Spleen (tissue), 11 donors: Measurements from ENCODE around the gene SLC34A1. TPM values are rescaled to one million over a fixed set of nuclear protein-coding genes. Genes with fewer than 3 reads are reported as not detected.

ENCODE experiments used
- DNase-seq: peaks from one replicate; pipeline ENCODE4 v3.0.0-alpha.2; 2020
- H3K27ac ChIP-seq, 8 donors: fragments of 200-600 bp; sonication (generic) in 7 of 8; 1 replicate in 4 of 8; 2 replicates in 4 of 8; pipeline versions ENCODE4 v1.5.0 to v1.8.0; 2016 to 2021; ENCODE audit warnings: inconsistent platforms in 4 of 8, mild to moderate bottlenecking in 4 of 8, moderate library complexity in 1 of 8
- H3K27me3 ChIP-seq, 7 donors: fragments of 200-600 bp; sonication (generic) in 6 of 7; replicated peaks in 1 of 7; 1 replicate in 4 of 7; 2 replicates in 3 of 7; pipeline versions ENCODE4 v1.5.0 to v1.8.0; 2016 to 2021; ENCODE audit warnings: inconsistent platforms in 3 of 7, mild to moderate bottlenecking in 1 of 7
- H3K36me3 ChIP-seq, 6 donors: fragments of 200-600 bp; sonication (generic) in 5 of 6; 1 replicate in 4 of 6; 2 replicates in 2 of 6; pipeline versions ENCODE4 v1.5.0 to v1.8.0; 2016 to 2021; ENCODE audit warnings: inconsistent platforms in 2 of 6
- H3K4me1 ChIP-seq, 6 donors: fragments of 200-600 bp; sonication (generic) in 5 of 6; 1 replicate in 3 of 6; 2 replicates in 3 of 6; pipeline versions ENCODE4 v1.5.0 to v1.8.0; 2016 to 2021; ENCODE audit warnings: inconsistent platforms in 3 of 6
- H3K4me3 ChIP-seq, 8 donors: fragments of 200-600 bp; sonication (generic) in 7 of 8; 1 replicate in 4 of 8; 2 replicates in 4 of 8; pipeline versions ENCODE4 v1.5.0 to v1.8.0; 2016 to 2021; ENCODE audit warnings: inconsistent platforms in 4 of 8, mild to moderate bottlenecking in 4 of 8, moderate library complexity in 2 of 8
- H3K9me3 ChIP-seq, 8 donors: fragments of 200-600 bp; sonication (generic) in 7 of 8; 1 replicate in 4 of 8; 2 replicates in 4 of 8; pipeline versions ENCODE4 v1.5.0 to v1.8.0; 2016 to 2021; ENCODE audit warnings: inconsistent platforms in 4 of 8
- POLR2A ChIP-seq, 3 donors: fragments of 450-650 bp; IDR thresholded peaks; one replicate each; pipeline ENCODE4 v1.5.1; 2017; ENCODE audit warnings: antibody characterized with exemption in 3 of 3, mild to moderate bottlenecking in 1 of 3
- POLR2AphosphoS5 ChIP-seq, 3 donors: sonication (generic); formaldehyde crosslinking; IDR thresholded peaks; one replicate each; pipeline ENCODE4 v1.5.1; 2017; ENCODE audit warnings: antibody characterized with exemption in 3 of 3
- WGBS, 5 donors: extraction: QIAGEN DNeasy Blood & Tissue Kit in 3 of 5; methylation state at CpG; one replicate each; pipeline versions ENCODE4 v1.1.5 to v1.1.7; 2013 to 2018; 5-methylcytosine and 5-hydroxymethylcytosine counted together
- intact Hi-C: fragments of 100-400 bp; cut with DNase I; formaldehyde crosslinking; loops from one replicate; pipeline ENCODE4 v1.15.0; 2023; ENCODE audit warnings: low total_unique reads
- polyA plus RNA-seq, 3 donors: library from polyadenylated mRNA; stranded (reverse); fragments of 200-250 nt; gene quantifications; one replicate each; pipeline ENCODE4 v1.2.1, GENCODE V29; 2013
- total RNA-seq, 7 donors: library from RNA; depleted of rRNA in 3 of 7; stranded (reverse); fragments of >200 nt in 3 of 7; fragmentation: NEBNext Ultra II Directional in 4 of 7; extraction: Animal tissue kit (Norgen Biotek cat#: 25700) in 4 of 7; gene quantifications; one replicate each; pipeline versions ENCODE4 v1.1.0 to v1.2.1, GENCODE V29; 2016 to 2021
- TF ChIP-seq, protein P1 (sequence below), 11 experiments: fragments of 200-600 bp in 7 of 11; fragments of 450-650 bp in 4 of 11; sonication (generic) in 4 of 11; IDR thresholded peaks in 8 of 11; conservative IDR thresholded peaks in 3 of 11; 1 replicate in 7 of 11; 2 replicates in 4 of 11; pipeline versions ENCODE4 v1.4.0 to v1.8.0; 2016 to 2021; ENCODE audit warnings: antibody characterized with exemption in 11 of 11, inconsistent platforms in 4 of 11, mild to moderate bottlenecking in 1 of 11
- donor health status: healthy with polysubstance abuse.
- donor health status: DM: no; HTN: no; CAD: no; lungs with moderate emphysema.
- donor health status: DM: no; HTN: no; CAD: no.
- donor health status: Bipolar disorder and iron deficiency.
- donor health status: healthy.
- donor health status: DM: no; HTN: no; CAD: no.
- donor health status: DM: yes; HTN: yes; CAD: no.

The SLC34A1 gene
- total and polyA plus RNA-seq, 10 donors = 0.02 to 0.77 (median 0.14) TPM; not detected in 3

DNA sequence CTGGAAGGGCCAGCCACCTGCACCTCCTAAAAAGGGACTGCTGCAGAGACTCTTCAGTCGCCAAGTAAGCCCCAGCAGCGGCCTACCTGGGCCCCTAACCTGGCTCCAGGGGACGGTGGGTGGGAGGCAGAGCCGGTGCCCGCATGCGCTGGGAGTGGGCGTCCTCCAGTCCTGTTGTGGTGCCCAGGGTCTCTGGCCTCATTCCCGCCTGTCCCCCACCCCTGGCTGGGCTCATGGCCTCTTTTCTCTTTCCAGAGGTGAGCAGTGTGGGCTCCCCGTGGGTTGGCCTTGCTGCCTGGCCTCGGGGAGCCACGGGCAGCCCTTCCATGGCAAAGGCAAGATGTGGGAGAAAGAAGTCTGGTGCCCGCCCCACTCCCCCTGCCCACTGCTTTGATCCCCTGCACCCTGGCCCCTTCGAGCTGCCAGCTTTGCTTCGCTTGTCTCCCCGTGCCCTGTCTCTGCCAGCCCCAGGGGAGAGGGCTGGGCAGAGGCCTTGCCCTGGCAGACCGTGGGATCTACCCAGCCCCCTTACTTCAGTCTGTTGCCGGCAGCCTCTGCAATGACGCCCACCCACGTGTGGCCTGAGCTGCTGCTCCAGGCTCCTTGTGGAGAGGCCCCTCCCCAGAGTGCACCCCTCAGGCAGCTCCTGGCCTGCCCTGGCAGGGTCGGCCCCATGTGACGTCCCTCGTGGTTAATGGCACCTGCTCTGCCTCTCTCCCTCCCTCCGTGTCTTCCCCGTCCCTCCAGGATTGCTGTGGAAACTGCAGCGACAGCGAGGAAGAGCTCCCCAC lies 57.0 kb downstream of the SLC34A1 start:
- no peaks in the 10 kb centered on the region for H3K9me3 ChIP-seq
- TF ChIP-seq POLR2AphosphoS5 (IDR thresholded peaks at IDR 0.05) (peak in 1 of 3 donors; percentile 51), POLR2A (IDR thresholded peaks at IDR 0.05) (no peak)
- TF ChIP-seq, protein P1, sequence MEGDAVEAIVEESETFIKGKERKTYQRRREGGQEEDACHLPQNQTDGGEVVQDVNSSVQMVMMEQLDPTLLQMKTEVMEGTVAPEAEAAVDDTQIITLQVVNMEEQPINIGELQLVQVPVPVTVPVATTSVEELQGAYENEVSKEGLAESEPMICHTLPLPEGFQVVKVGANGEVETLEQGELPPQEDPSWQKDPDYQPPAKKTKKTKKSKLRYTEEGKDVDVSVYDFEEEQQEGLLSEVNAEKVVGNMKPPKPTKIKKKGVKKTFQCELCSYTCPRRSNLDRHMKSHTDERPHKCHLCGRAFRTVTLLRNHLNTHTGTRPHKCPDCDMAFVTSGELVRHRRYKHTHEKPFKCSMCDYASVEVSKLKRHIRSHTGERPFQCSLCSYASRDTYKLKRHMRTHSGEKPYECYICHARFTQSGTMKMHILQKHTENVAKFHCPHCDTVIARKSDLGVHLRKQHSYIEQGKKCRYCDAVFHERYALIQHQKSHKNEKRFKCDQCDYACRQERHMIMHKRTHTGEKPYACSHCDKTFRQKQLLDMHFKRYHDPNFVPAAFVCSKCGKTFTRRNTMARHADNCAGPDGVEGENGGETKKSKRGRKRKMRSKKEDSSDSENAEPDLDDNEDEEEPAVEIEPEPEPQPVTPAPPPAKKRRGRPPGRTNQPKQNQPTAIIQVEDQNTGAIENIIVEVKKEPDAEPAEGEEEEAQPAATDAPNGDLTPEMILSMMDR (IDR thresholded peaks at IDR 0.05 in 8 of 11, conservative IDR thresholded peaks at IDR 0.05 in 3 of 11) = no peak
- H3K36me3 ChIP-seq = peaks cover 9 to 81% (median 67%) of the 10 kb centered on the region in 6 donors
- H3K4me1 ChIP-seq = peaks cover 3 to 97% (median 34%) of the 10 kb centered on the region in 6 donors
- no peaks in the 10 kb centered on the region for H3K27me3 ChIP-seq
- 87 to 91% (median 89%) methylated on average over 19 to 26 of the region's 26 CpGs for WGBS, 5 donors
- H3K27ac ChIP-seq = peak overlapping the region in 3 of 8 donors; percentile 26 to 36 (median 28)
- H3K4me3 ChIP-seq = no peak overlapping the region
- intact Hi-C loops = no loop called here
- peak; percentile 72 for DNase-seq

DNA sequence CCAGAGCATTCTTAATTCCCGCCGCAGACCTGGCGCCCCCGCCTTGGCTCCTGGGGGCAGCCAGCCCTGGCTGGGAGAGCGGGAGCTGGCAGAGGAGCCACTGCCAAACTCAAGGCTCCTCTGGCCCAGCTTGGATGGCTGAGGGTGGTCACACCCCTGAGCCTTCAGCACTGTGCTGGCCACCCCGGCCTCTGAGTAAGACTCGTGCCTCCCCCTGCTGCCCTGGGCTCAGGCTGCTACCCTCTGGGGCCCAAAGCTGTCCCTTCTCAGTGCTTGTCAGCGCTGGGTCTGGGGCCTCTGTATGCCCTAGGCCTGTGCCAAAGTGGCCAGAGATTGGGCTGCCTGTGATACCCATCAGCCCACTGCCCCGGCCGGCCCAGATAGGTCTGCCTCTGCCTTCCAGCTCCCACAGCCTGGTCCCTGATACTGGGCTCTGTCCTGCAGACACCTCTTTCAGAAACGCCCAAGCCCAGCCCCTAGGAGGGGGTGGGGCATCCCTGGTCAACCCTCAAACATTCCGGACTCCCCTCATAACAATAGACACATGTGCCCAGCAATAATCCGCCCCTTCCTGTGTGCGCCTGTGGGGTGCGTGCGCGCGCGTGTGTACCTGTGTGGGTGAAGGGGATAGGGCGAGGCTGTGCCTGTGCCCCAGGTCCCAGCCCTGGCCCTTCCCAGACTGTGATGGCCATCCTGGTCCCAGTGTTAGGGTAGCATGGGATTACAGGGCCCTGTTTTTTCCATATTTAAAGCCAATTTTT lies 58.0 kb downstream of the SLC34A1 start:
- WGBS, 5 donors = 92 to 96% (median 94%) methylated on average over 15 to 20 of the region's 20 CpGs
- Histone ChIP-seq H3K4me3 (no peak overlapping the region), H3K9me3 (no peaks in the 10 kb centered on the region), H3K4me1 (peaks cover 5 to 96% (median 43%) of the 10 kb centered on the region in 6 donors), H3K27me3 (peaks cover 0 to 5% (median 0%) of the 10 kb centered on the region in 7 donors), H3K27ac (peak overlapping the region in 2 of 8 donors; percentile 17 to 86), H3K36me3 (peaks cover 3 to 70% (median 56%) of the 10 kb centered on the region in 6 donors)
- intact Hi-C loops = no loop called here
- no peak for TF ChIP-seq POLR2A (IDR thresholded peaks at IDR 0.05)
- peak in 1 of 3 donors; percentile 30 for TF ChIP-seq POLR2AphosphoS5 (IDR thresholded peaks at IDR 0.05)
- peak; percentile 71 for DNase-seq

- H3K4me1 ChIP-seq = peaks cover 15 to 98% (median 53%) of the 10 kb centered on the region in 6 donors
- DNase-seq = peak; percentile 73
- WGBS, 5 donors = 78 to 91% (median 84%) methylated on average over 13 to 15 of the region's 15 CpGs
- H3K27ac ChIP-seq = peak overlapping the region in 3 of 8 donors; percentile 6 to 88 (median 86)
- no peak for TF ChIP-seq POLR2A (IDR thresholded peaks at IDR 0.05)
- peak in 2 of 3 donors; percentile 11 to 36 for TF ChIP-seq POLR2AphosphoS5 (IDR thresholded peaks at IDR 0.05)
- TF ChIP-seq, protein P1 (IDR thresholded peaks at IDR 0.05 in 8 of 11, conservative IDR thresholded peaks at IDR 0.05 in 3 of 11) = no peak
- no peak overlapping the region for H3K4me3 ChIP-seq
- intact Hi-C loops = no loop called here
- H3K27me3 ChIP-seq = peaks cover 0 to 13% (median 0%) of the 10 kb centered on the region in 7 donors
- no peaks in the 10 kb centered on the region for H3K9me3 ChIP-seq
- H3K36me3 ChIP-seq = peaks cover under 1 to 59% (median 45%) of the 10 kb centered on the region in 6 donors
Observed at GRCh38 chr5:177443144-177443983, 59.1 kb downstream of the SLC34A1 start.
